Mesendoderm (in vitro differentiated cells): ENCODE measurements around the gene ANO9.
"Not testable (repeated sequence)": the region's sequence is repeated elsewhere in the genome, so short reads cannot be mapped to it uniquely, and the experiment has no call there.

Source experiments
- DNase-seq: peaks from one replicate; pipeline ENCODE4 v3.0.0; 2013
- H2AK5ac ChIP-seq: 2 replicates; pipeline ENCODE4 v1.6.1; 2013; ENCODE audit warnings: low read length, inconsistent platforms
- H2BK120ac ChIP-seq: 2 replicates; pipeline ENCODE4 v1.6.1; 2013; ENCODE audit warnings: low read depth, mild to moderate bottlenecking, low read length, moderate library complexity, mixed read lengths
- H2BK15ac ChIP-seq: replicated peaks from 2 replicates; pipeline ENCODE4 v1.6.1; 2013; ENCODE audit warnings: low read depth, mild to moderate bottlenecking, moderate library complexity
- H2BK5ac ChIP-seq: 2 replicates; pipeline ENCODE4 v1.6.1; 2013; ENCODE audit warnings: low read length, inconsistent platforms
- H3K18ac ChIP-seq: 2 replicates; pipeline ENCODE4 v1.6.1; 2013; ENCODE audit warnings: mild to moderate bottlenecking, low read length, mixed read lengths
- H3K23ac ChIP-seq: one replicate; pipeline ENCODE4 v1.6.1; 2013; ENCODE audit warnings: low read length
- H3K27ac ChIP-seq: 2 replicates; pipeline ENCODE4 v1.5.1; 2013; ENCODE audit warnings: low read depth, mild to moderate bottlenecking, inconsistent platforms, low read length, moderate library complexity
- H3K27me3 ChIP-seq: 2 replicates; pipeline ENCODE4 v1.6.1; 2013; ENCODE audit warnings: low read length, control low read depth, mild to moderate bottlenecking, inconsistent platforms; ENCODE audit not compliant: insufficient read depth, poor library complexity
- H3K36me3 ChIP-seq: 2 replicates; pipeline ENCODE4 v1.6.1; 2013; ENCODE audit warnings: low read length, inconsistent platforms; ENCODE audit not compliant: control insufficient read depth, insufficient read depth
- H3K4ac ChIP-seq: one replicate; pipeline ENCODE4 v1.6.1; 2013; ENCODE audit warnings: low read depth, mild to moderate bottlenecking, low read length, moderate library complexity
- H3K4me1 ChIP-seq: 2 replicates; pipeline ENCODE4 v1.6.1; 2013; ENCODE audit warnings: low read depth, low read length, inconsistent platforms; ENCODE audit not compliant: control insufficient read depth
- H3K4me2 ChIP-seq: 2 replicates; pipeline ENCODE4 v1.6.1; 2013; ENCODE audit warnings: low read length
- H3K4me3 ChIP-seq: 2 replicates; pipeline ENCODE4 v1.5.1; 2013; ENCODE audit warnings: mild to moderate bottlenecking, low read length
- H3K56ac ChIP-seq: one replicate; pipeline ENCODE4 v1.6.1; 2013; ENCODE audit warnings: low read length
- H3K79me1 ChIP-seq: 2 replicates; pipeline ENCODE4 v1.6.1; 2013; ENCODE audit warnings: low read length, inconsistent platforms
- H3K79me2 ChIP-seq: 2 replicates; pipeline ENCODE4 v1.6.1; 2013; ENCODE audit warnings: mild to moderate bottlenecking, low read length; ENCODE audit not compliant: control insufficient read depth, insufficient read depth
- H3K9ac ChIP-seq: 2 replicates; pipeline ENCODE4 v1.6.1; 2013; ENCODE audit warnings: low read length, inconsistent platforms
- H4K5ac ChIP-seq: one replicate; pipeline ENCODE4 v1.6.1; 2013; ENCODE audit warnings: low read length
- H4K8ac ChIP-seq: one replicate; pipeline ENCODE4 v1.6.1; 2013; ENCODE audit warnings: low read depth, mild to moderate bottlenecking, control low read depth, low read length, moderate library complexity
- WGBS: extraction: QIAGEN DNeasy Blood & Tissue Kit; methylation state at CpG from one replicate; pipeline ENCODE4 v1.1.7; 2013; ENCODE audit warnings: low lambda C conversion rate, missing lambda C conversion rate; ENCODE audit not compliant: insufficient coverage; ENCODE audit errors: extremely low coverage; 5-methylcytosine and 5-hydroxymethylcytosine counted together

The ANO9 gene

DNA sequence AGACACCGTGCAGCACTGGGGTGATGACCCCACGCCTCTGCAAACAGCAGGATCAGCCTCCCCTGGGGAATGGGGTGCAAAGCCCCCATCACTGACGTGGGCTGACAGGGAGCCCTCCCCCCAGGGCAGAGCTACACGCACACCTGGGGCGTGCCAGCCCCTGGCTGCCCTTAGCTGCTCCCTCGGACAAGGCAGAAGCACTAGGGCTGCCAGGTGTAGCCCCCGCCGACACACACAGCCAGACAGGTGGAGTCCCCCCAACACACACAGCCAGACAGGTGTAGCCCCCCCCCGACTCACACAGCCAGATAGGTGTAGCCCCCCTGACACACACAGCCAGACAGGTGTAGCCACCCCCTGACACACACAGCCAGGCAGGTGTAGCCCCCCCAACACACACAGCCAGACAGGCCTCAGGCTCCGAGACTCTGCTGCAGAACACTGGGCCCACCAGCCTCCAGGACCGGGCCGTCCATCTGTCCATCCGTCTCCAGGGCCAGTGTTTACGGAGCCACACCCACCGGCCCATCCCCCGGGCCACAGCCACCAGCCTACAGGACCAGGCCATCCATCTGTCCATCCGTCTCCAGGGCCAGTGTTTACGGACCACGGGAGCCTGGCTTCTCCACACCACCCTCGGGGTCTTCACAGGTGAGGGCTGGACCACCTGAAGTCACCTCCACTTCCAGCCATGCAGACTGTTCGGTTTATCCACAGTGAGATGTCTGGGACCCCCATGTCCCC is 3.5 kb downstream of the ANO9 start:
- Histone ChIP-seq H3K18ac (no peak overlapping the region), H3K56ac (no peak overlapping the region), H3K79me1 (no peaks in the 10 kb centered on the region), H2BK120ac (no peak overlapping the region), H3K9ac (no peak overlapping the region), H4K8ac (no peak overlapping the region), H3K79me2 (no peaks in the 10 kb centered on the region), H3K27ac (no peak overlapping the region), H3K4me3 (no peak overlapping the region), H3K27me3 (no peaks in the 10 kb centered on the region), H2BK5ac (no peak overlapping the region), H3K4me2 (no peak overlapping the region), H3K36me3 (no peaks in the 10 kb centered on the region), H4K5ac (no peak overlapping the region), H3K4me1 (no peaks in the 10 kb centered on the region), H3K4ac (no peak overlapping the region), H2BK15ac (no peak overlapping the region), H2AK5ac (no peak overlapping the region), H3K23ac (no peak overlapping the region)
- no CpG with 5 or more reads among the region's 21 CpGs for WGBS
- DNase-seq, result no peak

GRCh38 chr11:437228-437870 is 4.5 kb downstream of the ANO9 start:
- no CpG with 5 or more reads among the region's 17 CpGs for WGBS
- H3K4me3 ChIP-seq, result no peak overlapping the region
- H3K9ac ChIP-seq, result no peak overlapping the region
- H3K4ac ChIP-seq, result no peak overlapping the region
- no peaks in the 10 kb centered on the region for H3K79me2 ChIP-seq
- H3K36me3 ChIP-seq, result no peaks in the 10 kb centered on the region
- H2BK15ac ChIP-seq, result no peak overlapping the region
- H2AK5ac ChIP-seq, result no peak overlapping the region
- no peak overlapping the region for H3K27ac ChIP-seq
- no peaks in the 10 kb centered on the region for H3K27me3 ChIP-seq
- H4K8ac ChIP-seq, result no peak overlapping the region
- H4K5ac ChIP-seq, result no peak overlapping the region
- H3K4me2 ChIP-seq, result no peak overlapping the region
- H3K56ac ChIP-seq, result no peak overlapping the region
- no peak for DNase-seq
- no peak overlapping the region for H2BK5ac ChIP-seq
- H3K4me1 ChIP-seq, result no peaks in the 10 kb centered on the region
- H2BK120ac ChIP-seq, result no peak overlapping the region
- no peak overlapping the region for H3K18ac ChIP-seq
- H3K79me1 ChIP-seq, result no peaks in the 10 kb centered on the region
- H3K23ac ChIP-seq, result no peak overlapping the region

DNA sequence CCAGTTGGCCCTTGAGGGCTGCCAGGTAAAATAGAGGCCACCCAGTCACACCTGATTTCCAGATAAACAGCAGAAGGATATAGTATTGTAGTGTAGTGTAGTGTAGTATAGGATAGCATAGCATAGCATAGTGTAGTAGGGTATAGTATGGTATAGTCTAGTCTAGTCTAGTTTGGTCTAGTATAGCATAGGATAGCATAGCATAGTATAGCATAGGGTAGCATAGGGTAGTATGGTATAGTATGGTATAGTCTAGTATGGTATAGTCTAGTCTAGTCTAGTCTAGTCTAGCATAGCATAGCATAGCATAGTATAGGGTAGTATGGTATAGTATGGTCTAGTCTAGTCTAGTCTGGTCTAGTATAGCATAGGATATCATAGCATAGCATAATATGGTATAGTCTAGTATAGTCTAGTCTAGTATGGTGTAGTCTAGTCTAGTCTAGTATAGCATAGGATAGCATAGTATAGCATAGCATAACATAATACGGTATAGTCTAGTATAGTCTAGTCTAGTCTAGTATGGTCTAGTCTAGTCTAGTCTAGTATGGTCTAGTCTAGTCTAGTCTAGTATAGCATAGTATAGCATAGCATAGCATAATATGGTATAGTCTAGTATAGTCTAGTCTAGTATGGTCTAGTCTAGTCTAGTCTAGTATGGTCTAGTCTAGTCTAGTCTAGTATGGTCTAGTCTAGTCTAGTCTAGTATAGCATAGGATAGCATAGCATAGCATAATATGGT is 6.6 kb downstream of the ANO9 start:
- not testable (repeated sequence) for H3K4me3 ChIP-seq, H2BK15ac ChIP-seq, H3K36me3 ChIP-seq, H3K4ac ChIP-seq, H3K4me1 ChIP-seq, H2BK120ac ChIP-seq, H2AK5ac ChIP-seq, H3K79me1 ChIP-seq, H3K9ac ChIP-seq, H4K8ac ChIP-seq, H3K56ac ChIP-seq, H3K4me2 ChIP-seq, DNase-seq, H4K5ac ChIP-seq, H3K27me3 ChIP-seq, H3K79me2 ChIP-seq, H3K23ac ChIP-seq, H3K27ac ChIP-seq, H3K18ac ChIP-seq, H2BK5ac ChIP-seq
- WGBS, result no CpG with 5 or more reads among the region's 1 CpG

DNA sequence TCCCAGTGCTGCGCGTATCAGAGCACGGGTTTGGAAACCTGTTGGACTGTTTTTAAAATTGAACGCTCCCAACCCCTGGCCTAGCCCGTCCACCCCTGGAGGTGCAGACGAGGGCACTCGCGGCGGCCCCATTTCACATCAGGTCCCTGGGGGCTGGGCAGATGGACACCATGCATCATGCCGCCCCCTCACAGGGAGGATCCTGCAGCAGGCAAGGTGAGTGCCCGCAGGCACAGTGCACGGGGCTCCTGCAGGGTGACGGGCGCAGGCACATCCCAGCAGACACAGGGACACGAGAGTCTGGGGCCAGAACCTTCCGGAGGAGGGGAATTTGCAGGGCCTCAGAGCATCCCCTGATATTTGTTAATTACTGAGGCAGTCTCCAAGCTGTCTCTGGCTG is 7.3 kb downstream of the ANO9 start:
- Histone ChIP-seq H3K4me2 (no peak overlapping the region), H3K79me2 (no peaks in the 10 kb centered on the region), H4K8ac (no peak overlapping the region), H3K18ac (no peak overlapping the region), H3K36me3 (no peaks in the 10 kb centered on the region), H2AK5ac (no peak overlapping the region), H3K4ac (no peak overlapping the region), H3K27me3 (no peaks in the 10 kb centered on the region), H3K4me3 (no peak overlapping the region), H2BK120ac (no peak overlapping the region), H2BK15ac (no peak overlapping the region), H3K4me1 (no peaks in the 10 kb centered on the region), H3K56ac (no peak overlapping the region), H3K27ac (no peak overlapping the region), H4K5ac (no peak overlapping the region), H3K79me1 (no peaks in the 10 kb centered on the region), H3K9ac (no peak overlapping the region), H2BK5ac (no peak overlapping the region), H3K23ac (no peak overlapping the region)
- no CpG with 5 or more reads among the region's 16 CpGs for WGBS
- DNase-seq, result no peak

DNA sequence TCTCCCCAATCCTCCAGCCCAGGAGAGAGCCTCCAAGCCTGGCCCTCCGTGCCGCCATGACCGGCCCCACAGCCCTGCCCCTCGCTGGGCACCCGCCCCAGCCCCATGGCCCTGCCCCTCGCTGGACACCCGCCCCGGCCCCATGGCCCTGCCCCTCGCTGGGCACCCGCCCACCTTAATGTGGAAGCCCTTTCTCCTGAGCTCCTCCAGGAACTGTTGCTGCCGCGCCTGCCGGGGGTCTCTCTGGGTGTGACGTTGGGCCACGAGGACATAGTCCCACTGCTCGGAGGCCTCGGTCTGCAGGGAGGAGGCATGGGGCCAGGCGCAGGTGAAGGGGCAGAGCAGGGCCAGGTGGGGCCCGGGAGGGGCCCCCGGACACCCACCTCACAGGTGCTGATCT is 8.2 kb downstream of the ANO9 start:
- Histone ChIP-seq H2BK120ac (no peak overlapping the region), H3K9ac (no peak overlapping the region), H4K5ac (no peak overlapping the region), H3K27ac (no peak overlapping the region), H3K79me1 (no peaks in the 10 kb centered on the region), H2BK5ac (no peak overlapping the region), H3K4me1 (no peaks in the 10 kb centered on the region), H3K27me3 (no peaks in the 10 kb centered on the region), H2AK5ac (no peak overlapping the region), H3K4me3 (no peak overlapping the region), H3K4me2 (no peak overlapping the region), H3K4ac (no peak overlapping the region), H3K23ac (no peak overlapping the region), H3K56ac (no peak overlapping the region), H3K79me2 (no peaks in the 10 kb centered on the region), H3K36me3 (no peaks in the 10 kb centered on the region), H3K18ac (no peak overlapping the region), H4K8ac (no peak overlapping the region), H2BK15ac (no peak overlapping the region)
- DNase-seq, result no peak
- no CpG with 5 or more reads among the region's 20 CpGs for WGBS
